ENCODE results near the gene NRG3.
A peak's percentile ranks its signal among the peaks of the same experiment; 100 is the strongest.

NRG3 gene

DNA sequence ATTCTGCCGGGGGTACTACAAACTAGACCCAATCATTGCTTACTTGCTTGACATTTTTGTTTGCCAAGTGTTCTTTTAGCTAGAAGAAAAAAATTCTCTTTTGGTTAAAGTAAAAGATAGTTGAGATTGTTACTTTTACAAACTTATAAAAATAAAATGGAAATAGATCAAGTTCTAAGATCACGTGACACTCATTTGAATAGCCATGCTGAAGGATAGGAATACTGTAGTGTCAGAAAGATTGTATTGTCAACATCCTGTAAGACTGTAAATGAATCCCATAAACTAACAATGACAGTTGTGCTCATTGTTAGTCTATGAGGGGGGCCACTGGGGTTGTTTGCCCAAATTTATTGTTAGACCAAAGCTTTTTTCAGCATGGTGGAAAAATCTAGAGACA lies 10.5 kb downstream of the NRG3 start:
- DNase-seq = no peak

GRCh38 chr10:81886939-81887338 lies 11.9 kb downstream of the NRG3 start:
- DNase-seq = no peak

DNA sequence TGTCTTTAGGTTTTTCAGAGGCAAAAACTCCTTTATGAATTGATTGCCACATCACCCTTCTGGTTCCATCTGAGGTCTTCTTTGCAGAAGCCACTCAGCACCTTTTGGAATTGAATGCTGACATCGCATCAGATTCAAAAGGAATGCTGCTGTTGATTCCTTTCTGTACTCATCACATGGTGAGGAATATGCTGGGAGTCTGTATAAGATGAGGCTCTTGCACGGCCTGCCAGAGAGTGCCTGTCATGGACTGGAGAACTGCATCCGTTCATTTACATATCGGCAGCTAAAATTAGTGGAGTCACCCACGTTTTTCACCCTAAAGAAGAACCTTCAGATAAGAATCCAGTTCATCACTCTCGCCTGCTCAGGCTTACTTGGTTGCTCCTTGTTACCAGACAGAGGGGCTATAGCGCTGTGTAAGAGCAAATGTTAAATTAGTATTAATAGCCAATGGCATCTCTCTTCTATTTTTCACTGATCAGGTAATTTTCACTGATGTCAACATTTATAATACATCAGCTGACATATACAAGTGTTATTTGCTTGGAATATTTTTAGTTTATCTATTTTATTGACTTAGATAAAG lies 14.3 kb downstream of the NRG3 start:
- no peak for DNase-seq

GRCh38 chr10:81894616-81895015 lies 19.6 kb downstream of the NRG3 start:
- no peak for DNase-seq

GRCh38 chr10:81898518-81898917 lies 23.5 kb downstream of the NRG3 start:
- no peak for DNase-seq

GRCh38 chr10:81900989-81901388 lies 26.0 kb downstream of the NRG3 start:
- DNase-seq = no peak

DNA sequence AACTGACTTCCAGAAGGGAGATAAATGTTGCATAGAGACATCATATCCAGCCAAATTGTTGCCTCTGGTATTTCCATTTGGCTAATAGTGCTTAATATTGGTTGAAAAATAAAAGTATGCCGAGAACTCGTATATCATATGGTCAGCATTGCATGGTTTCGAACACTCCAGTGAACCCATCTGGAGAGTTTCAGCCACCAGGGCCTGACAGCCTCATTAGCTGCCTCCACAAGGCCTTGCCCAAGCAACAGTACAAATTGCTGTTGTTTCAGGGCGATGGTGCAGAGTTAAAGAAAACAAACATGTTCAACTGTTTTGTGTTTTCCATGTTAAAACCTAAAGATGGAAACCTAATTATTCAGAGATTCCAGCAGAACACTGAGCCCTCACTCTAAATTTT lies 28.5 kb downstream of the NRG3 start:
- no peak for DNase-seq

GRCh38 chr10:81905161-81905560 lies 30.2 kb downstream of the NRG3 start:
- no peak for DNase-seq

- no peak for DNase-seq
Observed at GRCh38 chr10:81909453-81909852, 34.5 kb downstream of the NRG3 start.

GRCh38 chr10:81911328-81911727 lies 36.3 kb downstream of the NRG3 start:
- no peak for DNase-seq

DNA sequence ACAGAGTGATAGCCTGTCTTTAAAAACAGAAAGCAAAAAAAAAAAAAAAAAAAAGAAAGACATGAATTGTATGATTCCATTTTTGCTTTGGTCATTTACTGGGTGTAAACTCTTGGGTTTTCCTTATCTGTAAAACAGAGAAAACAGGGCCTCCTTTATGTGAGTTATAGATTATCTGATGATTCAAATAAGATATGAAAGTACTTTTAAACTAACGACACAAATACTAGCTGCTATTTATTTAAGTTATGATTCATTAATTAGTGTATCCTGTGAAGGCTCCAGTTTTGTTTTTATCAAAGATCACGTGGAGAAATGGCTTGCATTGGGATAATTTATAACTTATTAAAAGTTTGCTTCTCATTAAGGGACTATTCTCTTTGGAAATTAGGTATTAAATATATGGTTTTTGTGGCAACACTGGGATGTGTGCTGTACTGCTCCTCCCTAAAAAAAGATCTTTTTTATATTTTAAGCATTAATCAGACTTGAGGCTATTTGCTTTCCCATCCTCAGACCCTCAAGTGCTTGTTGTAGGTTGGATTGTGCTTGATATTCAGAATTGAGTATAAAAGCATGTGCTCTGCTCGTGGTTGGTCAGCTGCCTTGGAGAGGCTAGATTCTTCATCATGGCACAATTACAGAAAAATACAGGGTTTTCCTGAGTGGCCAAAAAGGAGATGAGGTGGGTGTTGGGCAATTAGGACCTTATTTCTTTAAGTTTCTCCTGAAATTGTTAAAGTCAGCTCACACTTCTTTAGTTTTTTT lies 39.9 kb downstream of the NRG3 start:
- no peak for DNase-seq

DNA sequence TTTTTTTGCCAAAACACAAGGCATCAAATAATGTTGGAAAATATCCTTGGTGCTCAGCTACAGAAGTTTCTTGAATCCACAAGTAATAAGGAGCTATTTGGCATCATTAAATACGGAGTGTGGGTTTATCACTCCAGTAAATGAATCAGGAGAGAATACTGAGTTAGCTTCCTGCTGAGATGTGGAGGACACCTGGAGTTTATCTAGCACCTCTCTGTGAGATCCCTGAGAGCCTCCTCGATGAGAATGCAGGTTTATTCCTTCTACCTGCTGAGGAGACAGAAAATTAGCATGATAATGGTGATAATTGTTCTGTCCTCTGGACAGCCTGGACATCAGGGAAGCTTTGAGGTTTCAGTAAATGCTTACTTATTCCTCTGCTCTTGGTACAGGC lies 40.5 kb downstream of the NRG3 start:
- DNase-seq = no peak

GRCh38 chr10:81917666-81918065 lies 42.7 kb downstream of the NRG3 start:
- DNase-seq = no peak

DNA sequence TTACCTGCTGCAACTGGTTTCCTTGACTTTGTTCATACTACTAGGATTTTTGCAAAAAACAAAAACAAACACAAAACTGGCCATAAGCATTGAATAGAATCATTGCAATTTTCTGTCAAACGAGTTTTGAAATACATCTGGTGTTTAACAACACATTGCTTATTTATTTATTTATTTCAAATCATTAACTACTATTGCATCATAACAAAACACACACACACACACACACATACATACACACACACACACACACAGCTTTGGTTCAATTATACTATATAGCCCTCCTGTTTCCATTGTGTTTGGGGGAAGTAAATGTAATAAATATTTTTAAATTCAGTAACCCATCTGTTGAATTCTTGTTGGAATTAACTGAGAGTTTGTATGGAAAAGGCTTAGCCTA lies 43.8 kb downstream of the NRG3 start:
- DNase-seq = no peak

GRCh38 chr10:81920213-81920829 lies 45.3 kb downstream of the NRG3 start:
- peak in 1 of 2 donors; percentile 2 for DNase-seq

DNA sequence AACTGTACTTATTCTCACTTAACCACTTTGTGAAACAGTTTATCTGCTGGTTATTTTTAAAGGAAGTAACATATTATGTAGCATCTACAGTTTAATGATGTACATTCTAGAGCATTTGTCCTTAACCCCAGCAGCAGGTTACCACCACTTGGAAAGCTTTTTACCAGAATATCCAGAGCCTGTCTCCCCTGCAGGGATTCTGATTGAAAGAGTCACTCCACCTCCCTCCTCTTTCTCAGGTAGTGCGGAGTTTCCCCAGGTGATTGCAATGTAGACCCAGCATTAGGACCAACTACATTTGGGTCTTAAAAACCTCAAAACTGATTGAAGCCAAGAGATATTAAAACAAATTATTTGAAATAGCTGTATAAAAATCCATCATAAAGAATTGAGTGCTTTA lies 53.1 kb downstream of the NRG3 start:
- DNase-seq = no peak

GRCh38 chr10:81943583-81943982 lies 68.6 kb downstream of the NRG3 start:
- DNase-seq = no peak

GRCh38 chr10:81944609-81945008 lies 69.6 kb downstream of the NRG3 start:
- no peak for DNase-seq

DNA sequence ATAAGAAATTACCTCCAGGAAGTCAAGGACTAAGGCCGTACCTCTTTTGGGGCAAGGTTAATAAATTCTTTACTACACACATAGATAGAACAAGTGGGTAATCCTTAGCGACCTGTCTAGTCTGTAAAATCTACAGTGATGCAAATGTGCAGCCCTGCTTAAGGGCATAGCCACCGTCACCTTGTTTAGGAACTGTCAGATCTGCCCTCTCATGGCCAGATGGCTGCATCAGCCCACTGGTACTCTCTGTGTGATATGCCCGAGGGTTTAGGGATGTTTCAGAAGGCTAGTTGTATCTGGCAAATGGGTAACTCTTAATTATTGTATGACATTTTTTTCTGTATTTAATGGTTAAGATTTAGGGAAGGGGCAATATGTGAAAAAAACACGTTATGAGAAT lies 74.3 kb downstream of the NRG3 start:
- DNase-seq = no peak

GRCh38 chr10:81950358-81950757 lies 75.4 kb downstream of the NRG3 start:
- DNase-seq = no peak

- no peak for DNase-seq
Observed at GRCh38 chr10:81953420-81953819, 78.4 kb downstream of the NRG3 start.

DNA sequence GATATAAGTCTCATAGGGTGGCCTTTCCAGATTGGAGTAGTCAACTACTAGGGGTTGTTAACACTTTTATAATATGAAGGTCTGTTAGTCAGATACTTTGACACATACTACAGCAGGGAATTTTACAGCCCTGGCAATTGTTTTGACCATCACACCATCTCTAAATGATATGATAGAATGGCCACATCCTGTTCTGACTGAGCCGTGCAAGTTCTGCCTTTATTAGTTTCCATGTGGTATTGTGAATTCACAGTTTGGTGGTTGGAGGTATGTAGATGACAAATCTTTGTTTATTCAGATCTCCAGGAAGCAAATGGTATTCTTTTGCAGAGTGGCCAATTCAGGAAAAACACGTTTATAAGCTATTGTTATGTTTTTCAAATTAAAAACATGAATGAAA lies 83.0 kb downstream of the NRG3 start:
- DNase-seq = no peak

- DNase-seq = no peak
Observed at GRCh38 chr10:81959016-81959415, 84.0 kb downstream of the NRG3 start.

- DNase-seq = no peak
Observed at GRCh38 chr10:81961451-81962184, 86.6 kb downstream of the NRG3 start.

Data from inflammatory macrophage treated with lipopolysaccharide for 1 hour (primary cell).